Activated naive CD8-positive, alpha-beta T cell treated with anti-CD3 and anti-CD28 coated beads, Interleukin-2, amount 50 U/mL, for 16 hours (primary cell): ENCODE measurements around the gene RBBP8NL.

Experiments
- DNase-seq: peaks from one replicate; pipeline ENCODE4 v3.0.0-alpha.2; 2020; ENCODE audit warnings: low read depth, low spot score

Gene RBBP8NL

DNA sequence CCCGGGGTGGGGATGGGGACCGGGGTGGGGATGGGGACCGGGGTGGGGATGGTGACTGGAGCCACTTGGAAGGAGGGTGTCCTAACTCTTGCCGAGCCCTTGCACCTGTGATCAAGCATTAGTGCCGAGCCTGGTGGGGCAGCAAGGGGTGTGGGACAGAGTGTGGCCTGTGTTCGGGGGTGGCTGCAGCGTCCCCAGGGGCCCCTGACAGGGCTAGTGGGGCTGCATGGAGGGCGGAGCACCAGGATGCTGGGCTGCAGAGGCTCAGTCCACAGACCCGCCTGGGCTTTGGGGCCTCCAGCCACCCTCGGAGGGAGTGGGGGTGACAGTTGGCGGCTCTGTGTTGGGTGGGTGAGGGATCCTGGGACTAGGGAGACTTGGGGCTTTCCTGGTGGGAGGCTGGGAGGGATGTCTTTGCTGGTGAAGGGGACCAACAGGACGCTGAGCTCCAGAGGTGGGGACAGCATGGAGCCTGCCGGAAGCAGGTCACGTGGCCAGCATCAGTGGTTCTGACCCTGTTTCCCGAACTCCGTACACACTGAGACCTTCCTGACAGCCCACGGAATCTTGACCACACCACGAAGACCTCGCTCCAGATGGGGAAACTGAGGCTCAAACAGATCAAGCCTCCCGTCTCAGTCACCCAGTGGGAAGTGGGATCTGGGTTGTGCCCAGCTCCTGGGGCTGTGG, 4.6 kb downstream of the RBBP8NL start:
- no peak for DNase-seq

DNA sequence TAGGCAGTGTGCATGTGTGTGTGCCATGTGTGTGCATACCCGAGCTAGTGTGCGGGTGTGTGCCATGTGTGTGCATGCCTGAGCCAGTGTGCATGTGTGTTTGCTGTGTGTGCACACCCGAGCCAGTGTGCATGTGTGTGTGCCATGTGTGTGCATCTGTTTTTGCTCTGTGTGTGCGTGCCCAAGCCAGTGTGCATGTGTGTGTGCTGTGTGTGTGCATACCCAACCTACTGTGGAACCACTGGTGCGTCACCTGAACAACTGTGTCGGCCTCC, 5.7 kb downstream of the RBBP8NL start:
- no peak for DNase-seq

DNA sequence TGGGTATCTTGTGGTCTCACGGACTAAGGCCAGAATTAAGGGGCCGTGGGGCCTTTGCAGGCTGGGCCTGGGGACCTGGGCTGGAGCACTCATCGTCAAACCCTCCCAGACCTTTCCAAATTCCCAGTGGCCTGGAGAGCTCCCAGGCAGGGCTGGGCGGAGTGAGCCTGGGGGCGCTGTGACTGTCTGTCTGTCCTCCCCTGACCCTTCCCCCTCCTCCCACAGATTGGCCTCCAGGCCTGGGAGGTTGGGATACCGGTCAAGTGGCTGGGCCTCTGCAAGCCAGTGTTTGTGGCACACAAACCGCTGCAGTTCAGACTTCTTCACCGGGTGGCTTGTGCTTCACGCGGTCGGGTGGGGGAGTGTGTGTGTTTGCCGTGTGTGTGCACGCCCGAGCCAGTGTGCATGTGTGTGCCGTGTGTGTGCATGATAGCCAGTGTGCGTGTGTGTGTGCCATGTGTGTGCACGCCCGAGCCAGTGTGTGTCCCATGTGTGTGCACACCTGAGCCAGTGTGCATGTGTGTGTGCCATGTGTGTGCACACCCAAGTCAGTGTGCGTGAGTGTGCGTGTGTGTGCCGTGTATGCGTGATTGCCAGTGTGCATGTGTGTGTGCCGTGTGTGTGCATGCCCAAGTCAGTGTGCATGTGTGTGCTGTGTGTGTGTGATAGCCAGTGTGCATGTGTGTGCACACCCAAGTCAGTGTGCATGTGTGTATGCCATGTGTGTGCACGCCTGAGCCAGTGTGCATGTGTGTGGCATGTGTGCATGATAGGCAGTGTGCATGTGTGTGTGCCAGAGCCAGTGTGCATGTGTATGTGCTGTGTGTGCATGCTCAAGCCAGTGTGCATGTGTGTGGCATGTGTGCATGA, 6.3 kb downstream of the RBBP8NL start:
- DNase-seq, result no peak

DNA sequence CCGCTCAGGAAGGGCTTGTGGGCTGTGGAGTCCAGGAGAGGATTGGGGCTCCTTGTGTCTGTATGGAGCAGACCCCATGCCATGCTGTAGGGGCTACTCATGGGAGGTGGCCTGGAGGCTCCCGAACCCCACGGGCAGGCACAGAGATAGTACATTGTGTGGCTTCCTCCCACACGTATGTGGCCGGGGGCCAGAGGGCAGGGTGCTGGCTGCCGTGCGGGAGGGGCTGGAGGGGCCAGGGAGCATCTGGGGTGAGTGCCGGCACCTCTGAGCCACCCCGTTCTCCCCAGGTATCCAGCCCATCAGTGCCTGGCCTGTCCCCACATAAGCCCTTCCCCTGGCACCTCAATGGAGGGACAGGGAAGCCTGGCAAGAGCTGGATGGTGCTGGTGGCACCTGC, 7.6 kb downstream of the RBBP8NL start:
- no peak for DNase-seq

DNA sequence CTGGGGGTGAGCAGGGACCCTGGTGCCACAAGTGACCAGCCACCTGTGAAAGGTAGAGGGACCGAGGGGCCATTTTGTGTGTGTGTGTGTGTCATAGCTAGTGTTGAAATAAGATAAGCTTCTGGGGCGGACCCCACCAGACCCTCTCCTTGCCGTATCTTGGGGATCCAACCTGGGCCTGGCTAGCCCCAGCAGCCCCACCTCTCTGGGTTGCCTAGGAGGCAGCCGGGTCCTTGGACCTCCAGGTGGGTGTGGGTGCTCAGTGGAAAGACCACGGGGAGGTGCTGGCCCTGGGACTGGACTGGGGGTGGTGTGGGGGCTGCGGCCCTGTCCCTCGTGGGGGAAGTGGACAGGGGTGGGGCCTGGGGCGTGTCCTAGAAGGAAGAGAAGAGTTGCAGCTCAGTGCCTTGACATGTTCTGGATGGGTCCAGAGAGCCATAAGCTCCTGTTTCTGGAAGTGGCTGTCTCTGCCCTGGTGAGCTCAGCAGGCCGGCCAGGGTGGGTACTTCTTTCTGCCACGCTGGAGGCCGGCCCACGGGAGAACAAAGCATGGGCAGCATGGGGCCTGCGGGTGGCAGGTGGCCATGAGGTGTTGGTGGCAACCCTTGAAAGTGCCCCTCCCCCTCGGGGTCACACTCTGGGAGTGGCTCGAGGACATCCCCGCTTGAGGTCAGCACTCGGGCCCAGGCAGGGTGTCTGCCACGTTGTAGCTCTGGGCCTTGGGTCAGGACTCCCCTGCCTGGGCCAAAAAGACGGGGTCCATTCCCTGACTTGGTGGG, 8.4 kb downstream of the RBBP8NL start:
- DNase-seq, result no peak

DNA sequence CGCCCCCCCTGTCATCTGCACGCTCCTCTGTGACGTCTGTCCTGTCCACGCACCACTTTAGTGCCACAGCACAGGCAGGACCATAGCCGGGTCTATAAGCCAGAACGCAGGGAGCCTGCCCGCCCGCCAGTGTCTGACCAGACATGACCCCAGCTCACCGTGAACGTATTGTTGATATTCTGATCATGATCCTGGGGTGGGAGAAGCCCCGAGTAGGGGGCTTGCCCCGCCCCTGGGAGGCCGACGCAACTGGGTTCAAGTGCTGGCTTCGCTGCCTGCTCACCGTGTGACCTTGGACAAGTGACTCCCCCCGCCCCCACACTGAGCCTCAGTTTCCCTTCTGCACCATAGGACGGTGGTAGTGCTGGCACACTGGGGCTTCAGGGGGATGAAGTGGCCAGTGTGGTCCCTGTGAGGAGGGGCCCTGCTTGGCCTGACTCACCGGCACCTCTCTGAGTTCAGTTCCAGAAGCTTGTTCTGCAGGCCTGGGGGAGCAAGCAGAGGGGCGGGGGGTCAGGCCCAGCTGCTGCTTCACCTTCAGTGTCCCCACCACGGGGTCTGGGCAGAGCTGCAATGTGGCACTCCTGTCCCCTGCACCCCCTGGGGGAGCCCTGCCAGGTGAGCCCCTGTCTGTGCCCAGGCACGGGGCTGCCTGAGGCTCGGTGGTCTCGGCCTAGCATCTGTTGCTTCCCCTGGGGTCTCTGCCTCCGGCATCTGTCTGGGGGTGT, 9.2 kb downstream of the RBBP8NL start:
- no peak for DNase-seq

DNA sequence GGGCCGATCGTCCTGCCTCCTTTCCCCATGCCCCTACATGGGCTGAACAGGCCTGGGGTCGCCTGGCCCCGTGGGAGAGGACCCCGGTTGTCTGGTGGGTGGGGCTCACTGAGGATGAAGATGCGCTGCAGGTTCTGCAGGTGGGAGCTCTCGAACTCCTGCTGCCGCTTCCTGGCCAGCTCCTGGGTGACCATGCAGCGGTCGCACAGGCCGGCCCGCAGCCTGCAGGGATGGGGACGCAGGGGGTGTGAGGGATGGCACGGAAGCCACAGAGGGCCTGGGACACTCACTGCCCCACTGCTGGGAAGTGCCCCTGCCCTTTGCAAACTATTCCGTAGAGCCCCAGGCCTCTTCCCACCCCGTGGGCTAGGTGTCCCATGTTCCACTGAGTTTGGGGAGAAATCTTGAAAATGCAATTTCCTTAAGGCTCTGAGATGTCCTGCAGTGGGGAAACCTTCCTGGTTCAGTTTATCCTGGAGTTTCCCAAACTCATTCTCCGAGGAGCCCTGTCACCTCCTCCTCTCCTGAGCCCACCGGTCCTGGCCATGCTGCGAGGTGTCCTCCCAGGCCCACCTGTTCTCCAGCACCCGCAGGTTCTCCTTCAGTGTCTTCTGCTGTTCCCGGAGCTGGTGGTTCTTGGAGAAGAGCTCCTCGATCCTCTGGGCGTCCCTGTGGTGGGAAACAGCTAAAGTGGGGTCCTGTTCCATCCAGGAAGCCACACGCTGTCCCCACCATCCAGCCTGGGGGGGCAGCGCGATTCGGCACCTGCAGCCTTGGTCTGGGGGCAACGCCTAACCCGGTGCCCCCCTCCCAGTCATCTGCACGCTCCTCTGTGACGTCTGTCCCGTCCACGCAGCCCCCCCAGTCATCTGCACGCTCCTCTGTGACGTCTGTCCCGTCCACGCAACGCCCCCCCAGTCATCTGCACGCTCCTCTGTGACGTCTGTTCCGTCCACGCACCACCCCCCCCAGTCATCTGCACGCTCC, 10.4 kb downstream of the RBBP8NL start:
- no peak for DNase-seq

DNA sequence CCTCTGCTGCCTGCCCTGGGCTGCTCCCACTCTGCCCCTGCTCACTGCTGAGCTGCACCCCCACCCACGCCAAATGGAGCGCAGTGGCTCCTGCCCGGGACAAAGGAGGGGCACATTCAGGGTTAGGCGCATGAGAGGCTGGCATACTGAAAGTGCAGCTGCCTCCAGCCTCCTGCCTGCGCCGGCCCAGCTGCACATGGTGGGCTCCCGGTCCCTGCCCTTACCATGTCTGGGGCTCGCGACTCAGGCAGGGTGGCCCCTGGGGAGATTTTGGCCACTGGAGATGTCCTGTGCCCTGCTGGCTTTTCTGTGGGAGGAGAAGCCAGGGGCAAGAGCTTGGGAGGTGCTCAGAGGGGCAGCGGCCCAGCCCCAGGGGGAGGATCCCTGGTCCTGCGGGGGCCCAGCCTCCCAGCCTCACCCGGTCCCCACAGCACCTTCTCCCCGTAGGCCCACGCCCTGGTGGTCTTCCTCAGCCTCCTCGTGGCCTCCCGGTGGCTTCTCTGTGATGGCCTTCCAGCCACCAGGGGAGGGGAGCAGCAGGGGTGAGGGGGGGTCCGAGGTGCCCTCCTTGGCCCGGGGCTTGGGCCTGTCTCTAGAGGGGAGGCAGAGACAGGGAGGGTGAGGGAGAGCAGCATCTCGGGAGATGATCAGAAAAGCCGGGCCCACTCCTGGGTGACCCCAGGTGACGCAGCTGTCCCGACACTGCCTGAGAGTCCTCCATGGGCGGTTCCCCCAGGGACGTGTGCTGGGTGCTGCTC, 11.8 kb downstream of the RBBP8NL start:
- DNase-seq, result no peak

DNA sequence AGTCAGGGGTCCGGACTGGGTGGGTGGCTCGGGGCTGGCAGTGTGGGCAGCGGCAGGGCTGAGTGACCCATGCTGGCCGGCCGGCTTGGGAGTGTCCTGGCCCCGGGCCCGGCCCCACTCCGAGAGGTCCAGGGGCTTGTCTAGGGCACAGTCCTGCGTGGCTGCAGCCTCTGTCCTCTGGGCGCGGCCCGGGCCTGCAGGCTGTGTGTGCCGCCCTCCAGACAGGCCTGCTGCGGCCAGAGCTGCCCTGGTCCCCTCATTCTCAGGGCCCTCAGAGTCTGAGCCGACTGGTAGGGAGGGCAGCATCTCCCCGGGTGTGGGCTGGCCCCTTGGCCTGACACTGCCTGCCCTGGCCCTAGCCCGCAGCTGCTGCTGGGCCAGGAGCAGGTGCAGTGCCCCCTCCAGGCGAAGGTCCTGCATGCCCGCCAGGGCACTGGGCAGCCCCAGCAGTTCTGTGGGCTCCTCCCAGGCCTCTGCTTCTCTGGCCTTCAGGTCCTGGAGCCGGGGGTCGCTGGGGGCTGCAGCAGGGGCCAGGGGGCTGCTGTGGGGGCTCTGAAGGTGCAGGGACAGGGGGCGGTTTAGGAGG, 13.3 kb downstream of the RBBP8NL start:
- DNase-seq, result no peak

DNA sequence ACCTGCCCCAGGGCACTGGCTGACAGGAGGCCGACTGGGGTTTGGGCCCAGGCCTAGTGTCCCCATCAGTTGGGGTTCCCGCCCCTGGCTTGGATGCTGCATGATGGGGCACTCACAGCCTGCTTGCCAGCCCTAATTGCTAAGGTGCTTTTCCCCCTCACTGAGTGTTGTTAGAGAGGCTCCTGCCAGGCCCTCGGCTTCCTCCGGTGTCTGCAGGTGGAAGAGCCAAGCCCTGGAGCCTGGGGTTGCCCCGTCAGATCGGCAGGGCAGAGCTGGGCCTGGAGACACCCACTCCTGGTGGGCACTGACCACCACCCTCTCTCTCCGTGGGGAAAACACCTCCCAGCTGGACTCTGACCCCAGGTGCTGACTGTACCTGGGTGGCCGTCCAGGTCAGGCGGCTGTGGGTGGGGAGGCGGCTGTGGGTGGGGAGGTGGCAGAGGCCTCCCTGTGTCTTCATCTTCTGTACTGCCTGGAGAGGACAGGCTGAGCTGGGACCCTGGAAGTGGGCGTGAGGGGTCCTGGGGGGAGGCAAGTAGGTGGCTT, 14.2 kb downstream of the RBBP8NL start:
- no peak for DNase-seq

DNA sequence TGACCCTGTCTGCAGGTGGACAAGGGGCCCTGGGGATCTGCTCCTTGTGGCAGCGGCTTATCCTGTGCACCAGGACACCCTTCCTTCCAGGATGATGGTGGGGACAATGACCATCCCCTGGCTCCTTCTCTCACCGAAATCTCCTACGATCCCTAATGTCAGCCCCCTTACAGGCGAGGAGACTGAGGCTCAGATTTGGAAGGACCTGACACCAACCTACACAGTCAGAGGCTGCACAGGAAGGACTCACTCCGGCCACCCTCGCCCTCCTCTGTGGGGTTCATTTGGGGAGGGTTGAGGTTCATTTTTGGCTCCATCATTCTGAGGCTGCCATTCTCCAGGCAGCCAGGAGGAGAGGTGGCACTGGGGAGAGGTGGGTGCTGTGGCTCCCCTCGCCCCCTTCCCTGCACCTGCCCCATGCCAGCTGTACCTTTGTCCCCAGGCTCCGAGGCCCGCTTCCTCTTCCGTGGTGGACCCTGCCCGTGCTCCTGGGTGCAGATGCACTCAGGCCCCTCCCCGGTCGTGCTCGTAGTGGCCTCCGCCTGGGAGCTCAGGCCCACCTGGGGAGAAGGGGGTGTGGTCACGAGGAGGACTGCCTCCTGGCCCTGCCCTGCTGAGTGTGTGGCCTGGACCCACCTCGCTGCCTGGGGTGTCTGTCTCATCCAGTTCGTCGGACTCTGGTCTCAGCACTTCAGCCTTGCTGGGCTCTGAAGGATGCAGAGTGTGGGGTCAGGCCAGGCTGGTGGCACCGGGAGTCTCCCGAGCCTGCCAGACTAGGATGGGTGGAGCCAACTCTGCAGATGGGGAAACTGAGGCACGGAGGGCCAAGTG, 14.9 kb downstream of the RBBP8NL start:
- no peak for DNase-seq

DNA sequence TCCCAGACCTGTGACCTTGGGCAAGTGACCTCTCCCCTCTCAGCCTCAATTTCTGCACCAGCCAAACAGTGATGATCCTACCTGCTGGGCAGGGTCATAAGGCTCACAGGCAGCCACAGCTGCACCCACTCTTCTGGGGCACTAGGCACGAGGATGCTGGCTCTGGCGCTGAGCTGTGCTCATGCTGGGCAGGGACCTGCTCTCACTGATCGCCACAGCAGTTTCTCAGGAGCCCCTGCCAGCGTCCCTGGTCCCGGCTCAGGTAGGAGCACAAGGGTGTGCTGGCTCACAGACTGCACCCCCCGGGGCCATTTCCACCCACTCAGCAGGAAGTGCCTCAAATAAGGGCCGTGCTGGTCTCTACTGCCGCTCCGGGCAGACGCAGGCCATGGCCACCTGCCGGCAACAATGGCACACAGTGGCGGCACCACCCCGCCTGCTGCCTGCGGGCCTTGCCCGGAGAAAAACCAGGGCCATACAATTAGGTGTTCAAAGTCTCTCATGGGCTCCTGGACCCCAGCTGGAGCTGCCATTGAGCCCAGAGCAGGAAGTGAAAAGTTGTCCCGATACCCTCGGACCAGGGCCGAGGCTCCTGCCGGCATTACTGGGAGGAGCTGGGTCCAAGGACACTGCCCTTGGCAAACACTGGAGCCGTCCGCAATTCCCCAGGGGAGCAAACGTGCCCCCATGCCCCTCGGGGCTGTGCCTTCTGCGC, 15.7 kb downstream of the RBBP8NL start:
- no peak for DNase-seq

DNA sequence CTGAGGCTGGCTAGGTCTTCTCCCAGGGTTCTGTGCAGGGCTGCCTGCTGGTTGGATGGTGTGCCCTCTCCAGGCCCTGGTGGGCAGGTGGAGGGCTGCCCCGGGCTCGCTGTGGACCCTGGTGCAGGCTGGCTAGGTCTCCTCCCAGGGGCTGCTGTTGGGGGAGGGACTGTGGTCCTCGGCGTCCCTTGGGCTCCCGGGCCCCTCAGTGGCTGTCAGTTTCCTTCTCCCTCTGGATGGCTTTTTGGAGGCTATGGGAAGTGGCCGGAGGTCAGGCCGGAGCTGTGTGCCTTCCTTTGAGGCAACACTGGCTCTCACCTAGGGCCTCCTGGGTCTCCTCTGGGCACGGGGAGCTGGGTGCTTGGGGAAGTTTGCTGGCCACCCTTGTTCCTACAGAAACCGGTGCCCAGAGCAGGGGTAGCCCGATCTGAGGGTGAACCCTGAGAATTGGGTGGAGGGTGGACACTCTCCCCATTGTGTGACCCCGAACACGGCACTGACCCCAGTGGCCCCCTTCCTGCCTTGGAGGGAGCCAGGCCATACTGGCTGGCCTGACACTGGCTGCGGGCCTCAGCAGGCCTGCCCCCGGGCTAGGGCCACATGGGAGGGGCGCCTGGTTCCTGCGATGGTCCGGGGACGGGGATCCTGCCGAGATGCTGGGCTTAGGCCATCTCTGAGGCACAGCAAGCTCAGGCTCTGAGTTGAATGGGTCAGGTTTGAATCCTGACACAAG, 16.4 kb downstream of the RBBP8NL start:
- DNase-seq, result no peak

DNA sequence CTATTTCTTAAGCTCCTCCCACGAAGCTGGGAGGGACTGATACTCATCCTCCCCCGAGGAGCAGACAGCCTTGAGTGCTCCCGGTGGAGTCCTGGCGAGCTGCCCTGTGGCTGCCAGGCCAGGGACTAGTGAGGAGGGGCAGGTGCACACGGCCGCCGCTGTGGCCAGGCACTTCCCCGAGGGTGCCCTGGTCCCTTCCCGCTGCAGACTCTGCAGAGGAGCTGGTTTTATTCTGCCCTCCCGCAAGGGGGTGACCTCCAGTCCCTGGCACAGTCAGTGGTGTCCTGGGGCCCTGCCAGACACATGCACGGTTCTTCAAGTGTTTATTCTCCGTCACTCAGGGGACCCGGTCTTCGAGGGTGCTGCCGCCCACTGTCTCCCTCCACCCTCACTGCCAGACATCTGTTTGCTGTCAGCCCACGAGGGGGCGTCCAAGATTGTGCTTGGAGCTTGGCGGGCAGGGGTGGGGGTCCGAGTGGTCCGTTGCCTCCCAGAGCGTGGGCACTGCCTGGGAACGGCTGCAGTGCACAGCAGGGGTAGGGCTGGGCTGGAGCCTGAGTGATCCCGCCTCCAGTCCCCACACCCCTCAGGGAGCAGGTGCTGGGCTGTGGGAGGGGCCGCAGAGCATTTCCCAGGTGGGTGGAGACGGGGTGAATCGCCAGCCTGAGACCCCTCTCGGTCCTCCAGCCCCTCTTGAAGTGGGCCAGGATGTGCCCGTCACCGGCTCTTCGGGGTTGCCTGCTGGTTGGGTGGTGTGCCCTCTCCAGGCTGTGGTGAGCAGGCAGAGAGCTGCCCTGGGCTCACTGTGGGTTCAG, 17.2 kb downstream of the RBBP8NL start:
- DNase-seq, result no peak

DNA sequence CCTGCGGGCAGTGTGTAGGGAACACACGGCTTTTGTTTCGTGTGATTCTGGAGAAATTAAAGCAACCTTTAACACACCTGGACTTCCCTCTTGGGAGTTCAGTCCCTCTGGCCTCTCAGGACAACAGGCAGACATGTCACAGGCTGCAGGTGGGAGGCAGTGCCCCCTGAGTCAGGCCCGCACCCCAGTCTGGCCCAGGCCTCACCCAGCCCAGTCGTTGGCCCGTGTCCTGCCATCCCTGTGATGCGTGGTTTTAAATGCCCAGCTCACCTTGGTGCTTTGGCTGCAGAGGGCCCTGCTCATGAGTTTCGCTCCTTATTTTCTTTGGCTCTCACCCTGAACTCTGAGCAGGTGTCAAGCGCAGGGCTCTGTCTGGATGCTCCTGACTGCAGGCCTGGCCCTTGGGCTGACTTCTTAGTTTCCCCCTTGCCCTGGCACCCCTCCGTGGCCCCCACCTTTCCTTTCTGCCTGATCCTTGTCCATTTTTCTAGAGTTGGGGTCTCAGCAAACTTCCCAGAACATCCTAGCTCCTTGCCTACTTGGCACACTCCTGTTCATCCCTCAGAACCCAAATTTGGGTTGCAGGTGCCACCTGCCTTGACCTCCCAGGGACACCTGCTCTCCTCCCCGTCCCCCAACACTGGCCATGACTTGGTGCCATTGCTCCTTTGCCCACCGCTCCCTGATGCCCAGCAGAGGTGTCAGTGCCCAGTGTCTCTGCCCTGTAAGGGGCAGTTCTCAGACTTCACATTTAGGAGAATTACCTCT, 18.1 kb downstream of the RBBP8NL start:
- no peak for DNase-seq
